WTC11 (cell line): ENCODE data around the gene RANBP3L.

Experiments
- SMAD3 ChIP-seq: sonication (generic); formaldehyde crosslinking; IDR thresholded peaks from 2 replicates; pipeline ENCODE4 v1.8.0; 2022; ENCODE audit warnings: missing genetic modification reagents, mild to moderate bottlenecking, borderline replicate concordance
- TF ChIP-seq, protein P1 (sequence below): fragments of 200-600 bp; IDR thresholded peaks from 2 replicates; pipeline ENCODE4 v1.8.0; 2022; ENCODE audit warnings: antibody characterized with exemption

DNA sequence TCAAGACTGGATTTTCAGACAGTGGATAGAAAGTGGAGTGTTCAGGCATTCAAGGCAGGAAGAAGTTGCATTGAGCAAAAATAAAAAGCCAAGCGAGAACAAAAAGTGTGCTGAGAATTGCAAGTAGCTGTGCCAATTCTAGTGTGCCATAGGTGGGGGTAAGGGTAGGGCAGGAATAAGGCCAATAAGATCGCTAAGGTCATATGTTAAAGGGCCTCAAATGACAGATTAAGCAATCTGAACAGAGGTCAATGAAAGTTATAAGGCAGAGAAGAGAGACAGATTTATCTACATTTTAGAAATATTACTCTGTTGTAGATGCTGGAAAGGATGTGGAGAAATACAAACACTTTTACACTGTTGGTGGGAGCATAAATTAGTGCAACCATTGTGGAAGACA is 96.4 kb downstream of the RANBP3L start:
- no peak for TF ChIP-seq SMAD3 (CRISPR knock-in tag)
- TF ChIP-seq, protein P1, sequence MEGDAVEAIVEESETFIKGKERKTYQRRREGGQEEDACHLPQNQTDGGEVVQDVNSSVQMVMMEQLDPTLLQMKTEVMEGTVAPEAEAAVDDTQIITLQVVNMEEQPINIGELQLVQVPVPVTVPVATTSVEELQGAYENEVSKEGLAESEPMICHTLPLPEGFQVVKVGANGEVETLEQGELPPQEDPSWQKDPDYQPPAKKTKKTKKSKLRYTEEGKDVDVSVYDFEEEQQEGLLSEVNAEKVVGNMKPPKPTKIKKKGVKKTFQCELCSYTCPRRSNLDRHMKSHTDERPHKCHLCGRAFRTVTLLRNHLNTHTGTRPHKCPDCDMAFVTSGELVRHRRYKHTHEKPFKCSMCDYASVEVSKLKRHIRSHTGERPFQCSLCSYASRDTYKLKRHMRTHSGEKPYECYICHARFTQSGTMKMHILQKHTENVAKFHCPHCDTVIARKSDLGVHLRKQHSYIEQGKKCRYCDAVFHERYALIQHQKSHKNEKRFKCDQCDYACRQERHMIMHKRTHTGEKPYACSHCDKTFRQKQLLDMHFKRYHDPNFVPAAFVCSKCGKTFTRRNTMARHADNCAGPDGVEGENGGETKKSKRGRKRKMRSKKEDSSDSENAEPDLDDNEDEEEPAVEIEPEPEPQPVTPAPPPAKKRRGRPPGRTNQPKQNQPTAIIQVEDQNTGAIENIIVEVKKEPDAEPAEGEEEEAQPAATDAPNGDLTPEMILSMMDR = no peak
